ENCODE data around the gene MCTP1. TPM values are rescaled to one million over a fixed set of nuclear protein-coding genes. Genes with fewer than 3 reads are reported as not detected.

MCTP1 gene
- total RNA-seq, 2 donors from 2014 or later = 22.1 to 256 TPM

DNA sequence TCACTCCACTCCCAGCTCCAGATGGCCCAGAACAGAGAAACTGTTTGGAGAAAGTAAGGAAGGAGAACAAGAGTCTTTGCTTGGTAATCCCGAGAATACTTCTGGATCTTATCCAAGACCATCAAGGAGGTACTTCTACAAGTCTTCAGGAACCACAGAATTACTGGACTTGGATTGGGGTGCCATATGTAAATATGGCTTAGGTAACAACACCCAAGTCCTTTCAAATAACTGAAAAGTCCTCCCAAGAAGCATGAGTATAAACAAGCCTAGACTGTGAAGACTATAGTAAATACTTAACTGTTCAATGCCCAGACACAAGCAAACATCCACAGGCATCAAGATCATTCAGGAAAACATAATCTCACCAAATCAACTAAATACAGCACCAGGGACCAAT is 170.0 kb downstream of the MCTP1 start:
- TF ChIP-seq, protein P1, sequence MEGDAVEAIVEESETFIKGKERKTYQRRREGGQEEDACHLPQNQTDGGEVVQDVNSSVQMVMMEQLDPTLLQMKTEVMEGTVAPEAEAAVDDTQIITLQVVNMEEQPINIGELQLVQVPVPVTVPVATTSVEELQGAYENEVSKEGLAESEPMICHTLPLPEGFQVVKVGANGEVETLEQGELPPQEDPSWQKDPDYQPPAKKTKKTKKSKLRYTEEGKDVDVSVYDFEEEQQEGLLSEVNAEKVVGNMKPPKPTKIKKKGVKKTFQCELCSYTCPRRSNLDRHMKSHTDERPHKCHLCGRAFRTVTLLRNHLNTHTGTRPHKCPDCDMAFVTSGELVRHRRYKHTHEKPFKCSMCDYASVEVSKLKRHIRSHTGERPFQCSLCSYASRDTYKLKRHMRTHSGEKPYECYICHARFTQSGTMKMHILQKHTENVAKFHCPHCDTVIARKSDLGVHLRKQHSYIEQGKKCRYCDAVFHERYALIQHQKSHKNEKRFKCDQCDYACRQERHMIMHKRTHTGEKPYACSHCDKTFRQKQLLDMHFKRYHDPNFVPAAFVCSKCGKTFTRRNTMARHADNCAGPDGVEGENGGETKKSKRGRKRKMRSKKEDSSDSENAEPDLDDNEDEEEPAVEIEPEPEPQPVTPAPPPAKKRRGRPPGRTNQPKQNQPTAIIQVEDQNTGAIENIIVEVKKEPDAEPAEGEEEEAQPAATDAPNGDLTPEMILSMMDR (IDR thresholded peaks at IDR 0.05) = no peak
- DNase-seq (ENCODE audit: low spot score) (no peak), ATAC-seq (ENCODE audit: insufficient number of reproducible peaks, low FRiP score, low read depth) (no peak)
- Histone ChIP-seq H3K27me3 (replicated peaks; ENCODE audit: insufficient read depth) (no peaks in the 10 kb centered on the region), H3K36me3 (no peaks in the 10 kb centered on the region), H3K27ac (no peak overlapping the region), H3K4me3 (no peak overlapping the region), H3K4me1 (ENCODE audit: control insufficient read depth in 1 of 2, low read depth in 2 of 2) (no peaks in the 10 kb centered on the region), H3K9me3 (no peaks in the 10 kb centered on the region)

GRCh38 chr5:95114305-95114704 is 170.6 kb downstream of the MCTP1 start:
- no peaks in the 10 kb centered on the region for H3K9me3 ChIP-seq
- TF ChIP-seq, protein P1 (IDR thresholded peaks at IDR 0.05) = no peak
- DNase-seq (ENCODE audit: low spot score) (no peak), ATAC-seq (ENCODE audit: insufficient number of reproducible peaks, low FRiP score, low read depth) (no peak)
- H3K27ac ChIP-seq = no peak overlapping the region
- H3K4me3 ChIP-seq = no peak overlapping the region
- no peaks in the 10 kb centered on the region for H3K36me3 ChIP-seq
- H3K4me1 ChIP-seq (ENCODE audit: control insufficient read depth in 1 of 2, low read depth in 2 of 2) = no peaks in the 10 kb centered on the region
- no peaks in the 10 kb centered on the region for H3K27me3 ChIP-seq (replicated peaks; ENCODE audit: insufficient read depth)

DNA sequence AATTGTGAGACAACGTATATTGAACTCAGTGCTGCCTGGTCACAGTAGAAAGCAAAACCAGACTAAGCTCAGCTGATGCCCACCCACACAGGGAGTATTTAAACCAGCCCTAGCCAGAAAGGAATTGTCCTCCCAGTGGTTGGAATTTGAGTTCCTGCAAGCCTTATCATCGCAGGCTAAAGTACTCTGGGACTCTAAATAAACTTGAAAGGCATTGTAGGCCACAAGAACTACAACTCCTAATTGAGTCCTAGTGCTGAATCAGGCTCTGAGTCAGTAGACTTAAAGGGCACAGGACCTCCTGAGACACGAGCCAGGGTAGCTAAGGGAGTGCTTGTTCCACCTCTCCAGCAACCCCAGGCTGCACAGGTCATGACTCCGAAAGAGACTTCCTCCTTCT is 171.4 kb downstream of the MCTP1 start:
- TF ChIP-seq, protein P1 (IDR thresholded peaks at IDR 0.05) = no peak
- no peaks in the 10 kb centered on the region for H3K36me3 ChIP-seq
- no peaks in the 10 kb centered on the region for H3K9me3 ChIP-seq
- no peak overlapping the region for H3K4me3 ChIP-seq
- no peaks in the 10 kb centered on the region for H3K27me3 ChIP-seq (replicated peaks; ENCODE audit: insufficient read depth)
- DNase-seq (ENCODE audit: low spot score) (no peak), ATAC-seq (ENCODE audit: insufficient number of reproducible peaks, low FRiP score, low read depth) (no peak)
- no peaks in the 10 kb centered on the region for H3K4me1 ChIP-seq (ENCODE audit: control insufficient read depth in 1 of 2, low read depth in 2 of 2)
- no peak overlapping the region for H3K27ac ChIP-seq

DNA sequence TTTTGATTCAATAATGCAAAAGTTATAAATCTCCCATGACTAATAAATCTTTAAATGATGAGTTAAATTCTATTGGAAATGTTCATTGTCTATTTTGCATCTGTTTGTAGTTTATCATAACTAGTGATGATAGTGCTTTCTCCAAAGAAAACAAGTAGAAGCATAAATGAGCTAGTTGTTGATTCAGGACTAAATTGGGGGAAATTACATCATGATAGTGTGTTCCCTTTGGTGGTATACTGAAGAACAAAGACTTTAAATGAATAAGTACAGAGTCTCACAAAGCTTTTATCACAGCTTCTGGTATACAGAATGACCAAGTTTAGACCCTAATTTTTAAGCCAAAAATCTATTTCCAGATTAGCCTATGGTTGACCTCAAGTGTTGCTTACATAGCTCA is 173.8 kb downstream of the MCTP1 start:
- ATAC-seq (ENCODE audit: insufficient number of reproducible peaks, low FRiP score, low read depth) (no peak), DNase-seq (ENCODE audit: low spot score) (no peak)
- Histone ChIP-seq H3K27me3 (replicated peaks; ENCODE audit: insufficient read depth) (no peaks in the 10 kb centered on the region), H3K9me3 (no peaks in the 10 kb centered on the region), H3K27ac (no peak overlapping the region), H3K4me1 (ENCODE audit: control insufficient read depth in 1 of 2, low read depth in 2 of 2) (no peaks in the 10 kb centered on the region), H3K4me3 (no peak overlapping the region), H3K36me3 (no peaks in the 10 kb centered on the region)
- TF ChIP-seq, protein P1 (IDR thresholded peaks at IDR 0.05) = no peak

DNA sequence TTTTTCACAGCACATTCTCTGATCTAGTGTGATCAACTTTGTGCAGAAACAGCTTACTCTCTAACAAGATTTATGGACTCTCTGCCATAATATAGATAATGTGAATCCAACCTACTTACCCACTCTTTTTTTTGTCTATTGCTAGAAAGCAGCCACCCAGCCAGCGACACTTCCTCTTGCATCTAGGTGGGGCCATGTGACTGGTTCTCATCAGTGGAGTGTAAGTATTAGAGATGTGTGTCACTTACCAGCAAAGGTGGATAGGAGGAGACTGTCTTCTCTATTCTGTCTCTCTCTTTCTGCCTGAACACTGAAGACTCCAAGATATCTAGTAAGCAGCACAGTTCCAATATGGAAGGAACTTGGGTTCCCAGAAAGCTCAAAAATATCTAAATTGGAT is 174.8 kb downstream of the MCTP1 start:
- ATAC-seq (ENCODE audit: insufficient number of reproducible peaks, low FRiP score, low read depth) (no peak), DNase-seq (ENCODE audit: low spot score) (no peak)
- Histone ChIP-seq H3K36me3 (no peaks in the 10 kb centered on the region), H3K27me3 (replicated peaks; ENCODE audit: insufficient read depth) (no peaks in the 10 kb centered on the region), H3K27ac (no peak overlapping the region), H3K9me3 (no peaks in the 10 kb centered on the region), H3K4me1 (ENCODE audit: control insufficient read depth in 1 of 2, low read depth in 2 of 2) (no peaks in the 10 kb centered on the region), H3K4me3 (no peak overlapping the region)
- TF ChIP-seq, protein P1 (IDR thresholded peaks at IDR 0.05) = no peak
